Stomach (tissue), 4 donors: ENCODE results near the gene ZNF766.

ENCODE experiments used
- CTCF ChIP-seq, 7 experiments: fragments of 450-650 bp in 4 of 7; fragments of 200-600 bp in 3 of 7; sonication (generic) in 3 of 7; IDR thresholded peaks; one replicate each; pipeline ENCODE4 v1.5.1; 2016 to 2019; ENCODE audit warnings: antibody characterized with exemption in 7 of 7, control low read depth in 2 of 7, mild to moderate bottlenecking in 1 of 7
- EP300 ChIP-seq: sonication (generic); formaldehyde crosslinking; IDR thresholded peaks from one replicate; pipeline ENCODE4 v1.6.1; 2017; ENCODE audit warnings: antibody characterized with exemption
- POLR2A ChIP-seq, 4 donors: fragments of 450-650 bp; IDR thresholded peaks; one replicate each; pipeline ENCODE4 v1.6.1; 2016; ENCODE audit warnings: antibody characterized with exemption in 4 of 4, control low read depth in 2 of 4, mild to moderate bottlenecking in 1 of 4, moderate library complexity in 1 of 4
- POLR2AphosphoS5 ChIP-seq, 3 donors: sonication (generic); formaldehyde crosslinking; IDR thresholded peaks; one replicate each; pipeline ENCODE4 v1.6.1; 2016; ENCODE audit warnings: antibody characterized with exemption in 3 of 3

- TF ChIP-seq CTCF (IDR thresholded peaks at IDR 0.05), result no peak
- TF ChIP-seq EP300, result no peak
- TF ChIP-seq POLR2AphosphoS5 (IDR thresholded peaks at IDR 0.05), result no peak
- TF ChIP-seq POLR2A (IDR thresholded peaks at IDR 0.05), result no peak
Measured at GRCh38 chr19:52277471-52277870, 8.1 kb downstream of the ZNF766 start.
